Measurements from ENCODE around the gene UBA6. TPM values are rescaled to one million over a fixed set of nuclear protein-coding genes. Genes with fewer than 3 reads are reported as not detected.

Gene UBA6
- total and polyA plus RNA-seq, 2 donors (not counting 1 experiment from before 2014, with no cell fraction given) = 22.8 to 64.0 TPM

DNA sequence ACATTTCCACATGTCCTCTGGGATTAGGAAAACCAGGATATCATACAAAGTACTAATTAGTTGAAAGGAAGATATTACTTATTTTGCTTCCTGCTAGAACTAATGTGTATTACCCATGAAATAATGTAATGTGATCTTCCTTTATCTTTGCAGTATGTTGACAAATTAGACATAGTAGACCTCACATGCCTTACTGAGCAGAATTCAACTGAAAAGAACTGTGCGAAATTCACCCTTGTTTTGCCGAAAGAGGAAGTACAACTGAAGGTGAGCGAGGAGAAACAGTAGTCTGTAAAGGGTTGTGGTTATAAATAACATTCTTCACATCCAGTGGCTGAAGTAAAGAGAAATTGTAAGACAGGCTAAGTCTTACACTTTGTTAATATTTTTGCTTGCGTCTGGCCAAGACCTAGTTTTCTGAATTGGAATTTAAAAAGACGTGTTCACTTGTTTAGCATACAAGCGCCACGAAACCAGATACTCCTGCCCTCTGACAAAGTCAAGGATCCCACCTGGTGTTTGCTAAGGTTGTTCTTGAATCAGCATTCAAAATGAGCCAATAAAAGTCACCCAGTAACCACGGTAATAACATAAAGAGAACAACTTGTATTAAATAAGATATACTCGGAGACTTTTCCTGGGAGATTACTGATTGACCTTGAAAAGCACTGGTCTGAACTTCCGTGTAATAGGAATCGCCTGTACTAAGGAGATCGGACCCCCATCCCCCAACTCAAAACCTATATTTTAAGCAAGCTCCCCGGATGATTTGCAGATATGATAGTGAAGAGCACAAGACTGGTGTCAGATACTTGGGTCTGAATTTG, 125.5 kb downstream of the UBA6 start:
- ChIA-PET POLR2A (interaction anchor here (0.9 kb wide), 1 partner anchor 23 kb away, joined by 3 read pairs; no protein-coding TSS in a partner anchor), CTCF (interaction anchor here (1.2 kb wide), 2 partner anchors 25 to 26 kb away, joined by 3 to 6 read pairs; no protein-coding TSS in a partner anchor)
- H3K27ac ChIP-seq (ENCODE audit: low read length in 2 of 2) = peak overlapping the region; percentile 76 to 92
- no peaks in the 10 kb centered on the region for H3K9me3 ChIP-seq (ENCODE audit: control extremely low read depth in 1 of 3, control insufficient read depth in 2 of 3, insufficient read depth in 1 of 3, low read length in 2 of 3)
- H3K4me3 Mint-ChIP-seq = peak overlapping the region; percentile 55
- H3K36me3 ChIP-seq (replicated peaks in 1 of 2; ENCODE audit: control extremely low read depth in 1 of 2, control insufficient read depth in 1 of 2, extremely low read depth in 1 of 2, insufficient read depth in 2 of 2, low read length in 1 of 2) = peaks cover 18 to 50% of the 10 kb centered on the region in 2 experiments
- H3K4me3 ChIP-seq (ENCODE audit: control extremely low read depth in 1 of 5, extremely low read depth in 1 of 5, insufficient read depth in 1 of 5, low read depth in 2 of 5, low read length in 4 of 5) = peak overlapping the region; percentile 21 to 56 (median 39)
- H3K27me3 ChIP-seq (replicated peaks in 1 of 4; ENCODE audit: control extremely low read depth in 1 of 4, control insufficient read depth in 3 of 4, insufficient read depth in 4 of 4, low read length in 3 of 4) = no peaks in the 10 kb centered on the region
- peak overlapping the region; percentile 53 for H3K9ac ChIP-seq (ENCODE audit: low read length)
- H2AFZ ChIP-seq (ENCODE audit: insufficient read depth, low read depth, low read length, poor library complexity, severe bottlenecking) = peak overlapping the region; percentile 55
- peak; percentile 83 for DNase-seq
- ATAC-seq (ENCODE audit: low read depth) = peak; percentile 91
- H3K4me1 Mint-ChIP-seq = peaks cover 70% of the 10 kb centered on the region
- peaks cover 57% of the 10 kb centered on the region for H3K79me2 ChIP-seq (ENCODE audit: control insufficient read depth, insufficient read depth, low read length)
- no CpG with 5 or more reads among the region's 13 CpGs for WGBS (ENCODE audit: insufficient coverage)
- no peaks in the 10 kb centered on the region for H3K27me3 Mint-ChIP-seq
- H3K4me1 ChIP-seq (ENCODE audit: control insufficient read depth in 2 of 2, insufficient read depth in 2 of 2, low read length in 2 of 2) = peaks cover 50 to 67% of the 10 kb centered on the region in 2 donors
- H3K9me3 Mint-ChIP-seq (ENCODE audit: insufficient read depth) = no peaks in the 10 kb centered on the region
- TF ChIP-seq, protein P1, sequence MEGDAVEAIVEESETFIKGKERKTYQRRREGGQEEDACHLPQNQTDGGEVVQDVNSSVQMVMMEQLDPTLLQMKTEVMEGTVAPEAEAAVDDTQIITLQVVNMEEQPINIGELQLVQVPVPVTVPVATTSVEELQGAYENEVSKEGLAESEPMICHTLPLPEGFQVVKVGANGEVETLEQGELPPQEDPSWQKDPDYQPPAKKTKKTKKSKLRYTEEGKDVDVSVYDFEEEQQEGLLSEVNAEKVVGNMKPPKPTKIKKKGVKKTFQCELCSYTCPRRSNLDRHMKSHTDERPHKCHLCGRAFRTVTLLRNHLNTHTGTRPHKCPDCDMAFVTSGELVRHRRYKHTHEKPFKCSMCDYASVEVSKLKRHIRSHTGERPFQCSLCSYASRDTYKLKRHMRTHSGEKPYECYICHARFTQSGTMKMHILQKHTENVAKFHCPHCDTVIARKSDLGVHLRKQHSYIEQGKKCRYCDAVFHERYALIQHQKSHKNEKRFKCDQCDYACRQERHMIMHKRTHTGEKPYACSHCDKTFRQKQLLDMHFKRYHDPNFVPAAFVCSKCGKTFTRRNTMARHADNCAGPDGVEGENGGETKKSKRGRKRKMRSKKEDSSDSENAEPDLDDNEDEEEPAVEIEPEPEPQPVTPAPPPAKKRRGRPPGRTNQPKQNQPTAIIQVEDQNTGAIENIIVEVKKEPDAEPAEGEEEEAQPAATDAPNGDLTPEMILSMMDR (IDR thresholded peaks at IDR 0.05) = no peak
- TF ChIP-seq EZH2 (IDR thresholded peaks at IDR 0.05; ENCODE audit: borderline replicate concordance, insufficient read depth, low read depth, low read length, poor library complexity, severe bottlenecking) = no peak
- peak overlapping the region; percentile 74 for H3K4me2 ChIP-seq (replicated peaks; ENCODE audit: low read depth, low read length, poor library complexity, severe bottlenecking)
- peak overlapping the region; percentile 69 for H3K27ac Mint-ChIP-seq
- intact Hi-C loops (cut with micrococcal nuclease) = loop anchor here (1.0 kb wide), 3 partner anchors 17 to 30 kb away; partner anchors contain the start of genes CENPC and STAP1
- H4K20me1 ChIP-seq (ENCODE audit: control insufficient read depth, insufficient read depth, low read length, poor library complexity, severe bottlenecking) = no peaks in the 10 kb centered on the region

DNA sequence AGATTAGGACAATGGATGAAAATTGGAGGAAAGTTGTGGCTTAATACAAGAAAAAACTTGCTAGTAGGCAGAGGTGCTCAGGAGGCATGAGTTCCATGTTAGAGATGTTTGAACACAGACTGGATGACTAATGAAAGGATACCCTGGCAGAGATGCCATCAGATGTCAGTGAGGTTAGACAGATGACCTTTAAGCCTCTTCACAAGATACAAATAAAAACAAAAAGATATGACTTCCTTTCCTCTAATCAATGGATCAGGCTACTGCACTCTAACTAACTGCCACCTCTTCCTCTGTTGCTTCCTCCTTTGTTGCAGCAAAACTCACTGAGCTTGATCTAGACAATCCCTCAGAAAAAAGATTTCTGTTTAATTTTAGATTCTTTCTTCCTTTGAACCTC, 127.8 kb downstream of the UBA6 start:
- Histone ChIP-seq H3K79me2 (ENCODE audit: control insufficient read depth, insufficient read depth, low read length) (peaks cover 56% of the 10 kb centered on the region), H3K4me1 (ENCODE audit: control insufficient read depth in 2 of 2, insufficient read depth in 2 of 2, low read length in 2 of 2) (peaks cover 48 to 66% of the 10 kb centered on the region in 2 donors), H3K4me2 (replicated peaks; ENCODE audit: low read depth, low read length, poor library complexity, severe bottlenecking) (peak overlapping the region; percentile 50), H3K9ac (ENCODE audit: low read length) (peak overlapping the region; percentile 10), H4K20me1 (ENCODE audit: control insufficient read depth, insufficient read depth, low read length, poor library complexity, severe bottlenecking) (no peaks in the 10 kb centered on the region), H3K36me3 (replicated peaks in 1 of 2; ENCODE audit: control extremely low read depth in 1 of 2, control insufficient read depth in 1 of 2, extremely low read depth in 1 of 2, insufficient read depth in 2 of 2, low read length in 1 of 2) (peaks cover 9 to 33% of the 10 kb centered on the region in 2 experiments), H3K27ac (ENCODE audit: low read length in 2 of 2) (peak overlapping the region; percentile 53 to 92), H3K9me3 (ENCODE audit: control extremely low read depth in 1 of 3, control insufficient read depth in 2 of 3, insufficient read depth in 1 of 3, low read length in 2 of 3) (no peaks in the 10 kb centered on the region), H3K27me3 (replicated peaks in 1 of 4; ENCODE audit: control extremely low read depth in 1 of 4, control insufficient read depth in 3 of 4, insufficient read depth in 4 of 4, low read length in 3 of 4) (no peaks in the 10 kb centered on the region), H2AFZ (ENCODE audit: insufficient read depth, low read depth, low read length, poor library complexity, severe bottlenecking) (peak overlapping the region; percentile 8), H3K4me3 (ENCODE audit: control extremely low read depth in 1 of 5, extremely low read depth in 1 of 5, insufficient read depth in 1 of 5, low read depth in 2 of 5, low read length in 4 of 5) (no peak overlapping the region)
- peaks cover 70% of the 10 kb centered on the region for H3K4me1 Mint-ChIP-seq
- no peak for DNase-seq
- H3K4me3 Mint-ChIP-seq = peak overlapping the region; percentile 47
- ChIA-PET POLR2A (interaction anchor here (0.5 to 1.7 kb wide), 2 partner anchors 14 to 23 kb away, joined by 3 to 5 read pairs; partner anchors contain the start of gene STAP1), CTCF (interaction anchor here (1.4 to 2.2 kb wide), 3 partner anchors 12 to 23 kb away, joined by 3 to 7 read pairs (median 5); no protein-coding TSS in a partner anchor)
- H3K27ac Mint-ChIP-seq = peak overlapping the region; percentile 85
- TF ChIP-seq, protein P1 (IDR thresholded peaks at IDR 0.05) = no peak
- TF ChIP-seq EZH2 (IDR thresholded peaks at IDR 0.05; ENCODE audit: borderline replicate concordance, insufficient read depth, low read depth, low read length, poor library complexity, severe bottlenecking) = no peak
- no peaks in the 10 kb centered on the region for H3K27me3 Mint-ChIP-seq
- intact Hi-C loops (cut with micrococcal nuclease) = no loop called here
- H3K9me3 Mint-ChIP-seq (ENCODE audit: insufficient read depth) = no peaks in the 10 kb centered on the region
- peak; percentile 25 for ATAC-seq (ENCODE audit: low read depth)
